ENCODE data around the gene MAGEF1. TPM values are rescaled to one million over a fixed set of nuclear protein-coding genes. Genes with fewer than 3 reads are reported as not detected.

MAGEF1 gene
- total RNA-seq, 1 donor from 2014 or later = 47.5 TPM

DNA sequence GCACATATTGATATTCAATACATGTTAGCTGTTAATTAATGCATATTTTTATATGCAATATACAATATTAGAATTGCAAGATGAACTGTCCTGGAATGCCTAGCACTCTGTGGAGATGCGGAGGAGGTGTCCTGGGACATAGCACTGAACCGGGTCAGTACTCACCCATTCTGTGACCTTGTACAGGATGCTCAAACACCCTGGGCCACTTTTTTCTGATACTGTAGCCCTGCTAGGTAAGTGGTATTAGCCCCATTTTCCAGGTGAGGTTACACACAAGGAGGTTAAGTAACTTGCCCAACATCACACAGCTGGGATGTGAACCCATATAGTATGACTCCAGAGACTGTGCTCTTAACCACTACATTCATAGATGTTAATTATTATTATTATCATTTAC, 1.7 kb upstream of the MAGEF1 start:
- Mint-ChIP-seq H3K27ac (ENCODE audit: unreplicated experiment) (no peak overlapping the region), H3K27me3 (ENCODE audit: unreplicated experiment) (no peaks in the 10 kb centered on the region), H3K4me3 (ENCODE audit: unreplicated experiment) (no peak overlapping the region), H3K4me1 (ENCODE audit: unreplicated experiment) (peaks cover 45% of the 10 kb centered on the region), H3K36me3 (ENCODE audit: unreplicated experiment) (peaks cover 14% of the 10 kb centered on the region), H3K9me3 (ENCODE audit: unreplicated experiment) (no peaks in the 10 kb centered on the region)
- TF ChIP-seq, protein P1, sequence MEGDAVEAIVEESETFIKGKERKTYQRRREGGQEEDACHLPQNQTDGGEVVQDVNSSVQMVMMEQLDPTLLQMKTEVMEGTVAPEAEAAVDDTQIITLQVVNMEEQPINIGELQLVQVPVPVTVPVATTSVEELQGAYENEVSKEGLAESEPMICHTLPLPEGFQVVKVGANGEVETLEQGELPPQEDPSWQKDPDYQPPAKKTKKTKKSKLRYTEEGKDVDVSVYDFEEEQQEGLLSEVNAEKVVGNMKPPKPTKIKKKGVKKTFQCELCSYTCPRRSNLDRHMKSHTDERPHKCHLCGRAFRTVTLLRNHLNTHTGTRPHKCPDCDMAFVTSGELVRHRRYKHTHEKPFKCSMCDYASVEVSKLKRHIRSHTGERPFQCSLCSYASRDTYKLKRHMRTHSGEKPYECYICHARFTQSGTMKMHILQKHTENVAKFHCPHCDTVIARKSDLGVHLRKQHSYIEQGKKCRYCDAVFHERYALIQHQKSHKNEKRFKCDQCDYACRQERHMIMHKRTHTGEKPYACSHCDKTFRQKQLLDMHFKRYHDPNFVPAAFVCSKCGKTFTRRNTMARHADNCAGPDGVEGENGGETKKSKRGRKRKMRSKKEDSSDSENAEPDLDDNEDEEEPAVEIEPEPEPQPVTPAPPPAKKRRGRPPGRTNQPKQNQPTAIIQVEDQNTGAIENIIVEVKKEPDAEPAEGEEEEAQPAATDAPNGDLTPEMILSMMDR (IDR thresholded peaks at IDR 0.05) = no peak
- DNase-seq (ENCODE audit: extremely low spot score, unreplicated experiment) = peak; percentile 21

GRCh38 chr3:184713040-184713355, 1.1 kb upstream of the MAGEF1 start:
- no peaks in the 10 kb centered on the region for H3K9me3 Mint-ChIP-seq (ENCODE audit: unreplicated experiment)
- H3K27me3 Mint-ChIP-seq (ENCODE audit: unreplicated experiment) = no peaks in the 10 kb centered on the region
- no peak for DNase-seq (ENCODE audit: extremely low spot score, unreplicated experiment)
- no peak overlapping the region for H3K27ac Mint-ChIP-seq (ENCODE audit: unreplicated experiment)
- H3K4me1 Mint-ChIP-seq (ENCODE audit: unreplicated experiment) = peaks cover 47% of the 10 kb centered on the region
- no peak overlapping the region for H3K4me3 Mint-ChIP-seq (ENCODE audit: unreplicated experiment)
- TF ChIP-seq, protein P1 (IDR thresholded peaks at IDR 0.05) = no peak
- peaks cover 14% of the 10 kb centered on the region for H3K36me3 Mint-ChIP-seq (ENCODE audit: unreplicated experiment)

- Mint-ChIP-seq H3K4me3 (ENCODE audit: unreplicated experiment) (peak overlapping the region; percentile 91), H3K9me3 (ENCODE audit: unreplicated experiment) (no peaks in the 10 kb centered on the region), H3K4me1 (ENCODE audit: unreplicated experiment) (peaks cover 45% of the 10 kb centered on the region), H3K27ac (ENCODE audit: unreplicated experiment) (peak overlapping the region; percentile 87), H3K36me3 (ENCODE audit: unreplicated experiment) (peaks cover 16% of the 10 kb centered on the region), H3K27me3 (ENCODE audit: unreplicated experiment) (no peaks in the 10 kb centered on the region)
- DNase-seq (ENCODE audit: extremely low spot score, unreplicated experiment) = no peak
- TF ChIP-seq, protein P1 (IDR thresholded peaks at IDR 0.05) = no peak
Measured at GRCh38 chr3:184712248-184713039, 580 bp upstream of the MAGEF1 start.

DNA sequence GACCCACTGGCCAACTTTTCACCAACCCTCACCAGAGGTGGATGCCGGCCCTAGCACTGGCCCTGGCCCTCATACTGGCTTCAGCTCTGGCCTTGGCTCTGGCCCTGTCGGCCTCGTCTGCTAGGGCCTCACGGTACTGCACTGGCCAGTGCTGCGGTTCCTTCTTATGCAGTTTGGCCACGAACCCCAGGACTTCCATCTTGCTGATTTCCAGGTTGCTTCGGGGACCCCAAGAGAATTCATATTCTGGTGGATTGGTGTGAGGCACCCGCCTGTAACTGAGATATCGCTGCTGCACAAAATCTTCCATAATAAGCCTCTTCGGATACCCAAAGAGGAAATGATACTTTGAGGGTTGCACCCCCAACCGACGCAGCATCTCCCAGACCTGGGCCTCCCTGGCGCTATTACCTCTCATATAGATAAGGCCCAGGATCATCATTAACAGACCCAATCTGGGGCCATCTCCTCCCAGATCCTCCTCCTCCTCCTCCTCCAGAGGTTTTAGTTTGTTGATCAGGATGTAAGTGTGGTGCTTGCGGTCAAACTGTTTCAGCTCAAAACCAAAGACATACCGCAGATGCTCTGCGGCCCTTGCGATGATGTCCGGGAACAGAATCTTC, 883 bp downstream of the MAGEF1 start:
- H3K27ac Mint-ChIP-seq (ENCODE audit: unreplicated experiment) = peak overlapping the region; percentile 87
- peaks cover 19% of the 10 kb centered on the region for H3K36me3 Mint-ChIP-seq (ENCODE audit: unreplicated experiment)
- H3K4me1 Mint-ChIP-seq (ENCODE audit: unreplicated experiment) = peaks cover 31% of the 10 kb centered on the region
- TF ChIP-seq, protein P1 (IDR thresholded peaks at IDR 0.05) = no peak
- DNase-seq (ENCODE audit: extremely low spot score, unreplicated experiment) = peak; percentile 79
- no peaks in the 10 kb centered on the region for H3K27me3 Mint-ChIP-seq (ENCODE audit: unreplicated experiment)
- H3K9me3 Mint-ChIP-seq (ENCODE audit: unreplicated experiment) = peaks cover 3% of the 10 kb centered on the region
- peak overlapping the region; percentile 91 for H3K4me3 Mint-ChIP-seq (ENCODE audit: unreplicated experiment)

- DNase-seq (ENCODE audit: extremely low spot score, unreplicated experiment) = no peak
- Mint-ChIP-seq H3K4me1 (ENCODE audit: unreplicated experiment) (peaks cover 2% of the 10 kb centered on the region), H3K4me3 (ENCODE audit: unreplicated experiment) (no peak overlapping the region), H3K9me3 (ENCODE audit: unreplicated experiment) (peaks cover 3% of the 10 kb centered on the region), H3K36me3 (ENCODE audit: unreplicated experiment) (peaks cover 13% of the 10 kb centered on the region), H3K27me3 (ENCODE audit: unreplicated experiment) (no peaks in the 10 kb centered on the region), H3K27ac (ENCODE audit: unreplicated experiment) (no peak overlapping the region)
- TF ChIP-seq, protein P1 (IDR thresholded peaks at IDR 0.05) = no peak
Measured at GRCh38 chr3:184703657-184704056, 8.2 kb downstream of the MAGEF1 start.

Data from osteocyte (in vitro differentiated cells).